Breast epithelium (tissue), 4 donors: Measurements from ENCODE around the gene NRCAM. TPM values are rescaled to one million over a fixed set of nuclear protein-coding genes. Genes with fewer than 3 reads are reported as not detected.

Experiments used
- DNase-seq, 2 donors: peaks; one replicate each; pipeline ENCODE4 v3.0.0-alpha.2; 2019; ENCODE audit warnings: low spot score in 2 of 2
- H3K27ac ChIP-seq, 2 donors: fragments of 200-600 bp; sonication (generic) in 1 of 2; one replicate each; pipeline ENCODE4 v1.5.1; 2016 to 2019; ENCODE audit warnings: mild to moderate bottlenecking in 1 of 2
- H3K27me3 ChIP-seq, 2 donors: fragments of 200-600 bp; sonication (generic) in 1 of 2; one replicate each; pipeline versions ENCODE4 v1.5.1 to v1.6.0; 2017 to 2019; ENCODE audit warnings: control low read depth in 1 of 2, mild to moderate bottlenecking in 1 of 2
- H3K36me3 ChIP-seq: fragments of 200-600 bp; one replicate; pipeline ENCODE4 v1.5.1; 2019
- H3K4me1 ChIP-seq, 2 donors: fragments of 200-600 bp; sonication (generic); one replicate each; pipeline ENCODE4 v1.5.1; 2016 to 2019; ENCODE audit warnings: control low read depth in 1 of 2
- H3K4me3 ChIP-seq, 3 donors: fragments of 200-600 bp; sonication (generic); 1 replicate in 2 of 3; 2 replicates in 1 of 3; pipeline ENCODE4 v1.5.1; 2016 to 2019; ENCODE audit warnings: mild to moderate bottlenecking in 3 of 3, moderate library complexity in 2 of 3
- H3K9me3 ChIP-seq, 2 donors: fragments of 200-600 bp; sonication (generic) in 1 of 2; one replicate each; pipeline ENCODE4 v1.5.1; 2016 to 2019; ENCODE audit warnings: control low read depth in 1 of 2
- CTCF ChIP-seq, 3 donors: fragments of 450-650 bp; IDR thresholded peaks; one replicate each; pipeline ENCODE4 v1.5.1; 2016 to 2017; ENCODE audit warnings: antibody characterized with exemption in 3 of 3, mild to moderate bottlenecking in 3 of 3, moderate library complexity in 3 of 3
- POLR2A ChIP-seq: fragments of 450-650 bp; IDR thresholded peaks from one replicate; pipeline ENCODE4 v1.6.1; 2016; ENCODE audit warnings: antibody characterized with exemption, mild to moderate bottlenecking, moderate library complexity
- POLR2AphosphoS5 ChIP-seq, 3 donors: sonication (generic); formaldehyde crosslinking; IDR thresholded peaks; one replicate each; pipeline ENCODE4 v1.6.1; 2017; ENCODE audit warnings: antibody characterized with exemption in 3 of 3
- intact Hi-C: fragments of 100-400 bp; cut with DNase I; formaldehyde crosslinking; loops from one replicate; pipeline ENCODE4 v1.15.1; 2023; ENCODE audit warnings: low total_unique reads
- total RNA-seq, 3 donors: library from RNA; depleted of rRNA; stranded (reverse); fragments of >200 nt; gene quantifications; one replicate each; pipeline ENCODE4 v1.1.0, GENCODE V29; 2016

Gene NRCAM
- total RNA-seq, 3 donors from 2014 or later = 3.3 to 62.4 (median 4.2) TPM

- Histone ChIP-seq H3K27ac (no peak overlapping the region), H3K9me3 (no peaks in the 10 kb centered on the region), H3K27me3 (no peaks in the 10 kb centered on the region), H3K4me3 (no peak overlapping the region), H3K36me3 (no peaks in the 10 kb centered on the region), H3K4me1 (no peaks in the 10 kb centered on the region)
- intact Hi-C loops = no loop called here
- DNase-seq = no peak
- no peak for TF ChIP-seq CTCF (IDR thresholded peaks at IDR 0.05)
- TF ChIP-seq POLR2A = no peak
- TF ChIP-seq POLR2AphosphoS5 (IDR thresholded peaks at IDR 0.05) = no peak
These were observed 149.0 kb downstream of the NRCAM start for GRCh38 chr7:108307194-108307593.

GRCh38 chr7:108303332-108303731 lies 152.9 kb downstream of the NRCAM start:
- no peak overlapping the region for H3K27ac ChIP-seq
- TF ChIP-seq POLR2A = no peak
- TF ChIP-seq POLR2AphosphoS5 (IDR thresholded peaks at IDR 0.05) = no peak
- H3K4me3 ChIP-seq = no peak overlapping the region
- H3K9me3 ChIP-seq = no peaks in the 10 kb centered on the region
- no peaks in the 10 kb centered on the region for H3K27me3 ChIP-seq
- no peaks in the 10 kb centered on the region for H3K4me1 ChIP-seq
- no peak for DNase-seq
- H3K36me3 ChIP-seq = no peaks in the 10 kb centered on the region
- intact Hi-C loops = no loop called here

GRCh38 chr7:108301387-108301786 lies 154.8 kb downstream of the NRCAM start:
- Histone ChIP-seq H3K4me1 (no peaks in the 10 kb centered on the region), H3K27me3 (no peaks in the 10 kb centered on the region), H3K27ac (no peak overlapping the region), H3K4me3 (no peak overlapping the region), H3K36me3 (no peaks in the 10 kb centered on the region), H3K9me3 (no peaks in the 10 kb centered on the region)
- intact Hi-C loops = no loop called here
- no peak for DNase-seq
- TF ChIP-seq CTCF (IDR thresholded peaks at IDR 0.05) (no peak), POLR2AphosphoS5 (IDR thresholded peaks at IDR 0.05) (no peak), POLR2A (no peak)

GRCh38 chr7:108299251-108299973 lies 156.8 kb downstream of the NRCAM start:
- H3K27ac ChIP-seq = no peak overlapping the region
- H3K4me1 ChIP-seq = no peaks in the 10 kb centered on the region
- DNase-seq = no peak
- H3K36me3 ChIP-seq = no peaks in the 10 kb centered on the region
- H3K9me3 ChIP-seq = no peaks in the 10 kb centered on the region
- TF ChIP-seq CTCF (IDR thresholded peaks at IDR 0.05) = no peak
- TF ChIP-seq POLR2A = no peak
- no peak for TF ChIP-seq POLR2AphosphoS5 (IDR thresholded peaks at IDR 0.05)
- no peaks in the 10 kb centered on the region for H3K27me3 ChIP-seq
- intact Hi-C loops = no loop called here
- H3K4me3 ChIP-seq = no peak overlapping the region

- Histone ChIP-seq H3K4me1 (no peaks in the 10 kb centered on the region), H3K9me3 (no peaks in the 10 kb centered on the region), H3K36me3 (no peaks in the 10 kb centered on the region), H3K27me3 (no peaks in the 10 kb centered on the region), H3K4me3 (no peak overlapping the region), H3K27ac (no peak overlapping the region)
- TF ChIP-seq CTCF (IDR thresholded peaks at IDR 0.05) (no peak), POLR2AphosphoS5 (IDR thresholded peaks at IDR 0.05) (no peak)
- DNase-seq = no peak
- intact Hi-C loops = no loop called here
These were observed 159.3 kb downstream of the NRCAM start for GRCh38 chr7:108296911-108297310.
